HG03565 (cell line): Measurements from ENCODE around the gene TYW1B.
"Not testable (repeated sequence)": the region's sequence is repeated elsewhere in the genome, so short reads cannot be mapped to it uniquely, and the experiment has no call there.

Experiments used
- ATAC-seq: cut with Tn5 transposase; IDR thresholded peaks from one replicate; pipeline ENCODE4 v1.9.1; 2021; ENCODE audit warnings: mild to moderate bottlenecking, moderate library complexity; ENCODE audit not compliant: unreplicated experiment

Gene TYW1B

DNA sequence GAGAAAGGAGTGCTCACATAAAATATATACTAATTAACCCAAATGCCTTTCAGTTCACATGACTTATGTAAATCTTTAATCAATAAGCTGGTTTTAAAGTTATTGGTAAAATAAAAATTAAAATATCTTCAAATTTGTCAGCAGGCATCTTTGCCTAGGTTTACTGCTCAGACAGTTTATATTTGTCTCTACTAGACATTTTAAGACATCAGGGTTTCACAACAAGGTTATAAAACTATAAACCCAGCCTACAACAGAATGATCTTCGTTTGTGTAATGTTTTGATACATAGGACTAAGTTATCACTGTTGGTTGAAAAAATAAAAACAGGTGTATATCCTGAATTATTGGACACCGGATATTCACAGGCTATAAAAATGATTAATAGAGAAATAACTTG is 67.4 kb downstream of the TYW1B start:
- ATAC-seq = no peak

DNA sequence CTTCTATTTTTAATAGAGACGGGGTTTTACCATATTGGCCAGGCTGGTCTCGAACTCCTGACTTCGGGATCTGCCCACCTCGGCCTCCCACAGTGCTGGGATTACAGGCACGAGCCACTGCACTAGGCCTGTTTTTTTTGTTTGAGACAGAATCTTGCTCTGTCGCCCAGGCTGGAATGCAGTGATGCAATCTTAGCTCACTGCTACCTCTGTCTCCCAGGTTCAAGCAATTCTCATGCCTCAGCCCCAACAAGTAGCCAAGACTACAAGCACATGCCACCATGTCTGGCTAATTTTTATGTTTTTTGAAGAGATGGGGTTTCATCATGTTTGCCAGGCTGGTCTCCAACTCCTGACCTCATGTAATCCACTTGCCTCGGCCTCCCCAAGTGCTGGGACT is 73.7 kb downstream of the TYW1B start:
- no peak for ATAC-seq

DNA sequence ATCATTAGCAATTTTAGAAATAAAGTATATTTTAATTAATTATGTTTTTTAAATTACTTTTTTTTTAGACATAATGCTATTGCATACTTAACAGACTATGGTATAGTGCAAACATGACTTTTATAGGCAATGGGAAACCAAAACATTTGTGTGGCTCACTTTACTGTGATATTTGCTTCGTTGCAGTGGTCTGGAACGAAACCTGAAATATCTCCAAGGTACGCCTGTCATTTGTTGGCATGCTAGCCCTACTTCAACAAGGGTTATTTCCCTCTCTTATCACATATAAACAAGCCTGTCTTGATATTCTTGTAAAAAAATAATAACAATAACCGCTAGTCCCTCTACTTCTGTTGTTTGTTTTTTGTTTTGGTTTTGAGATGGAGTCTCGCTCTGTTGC is 74.2 kb downstream of the TYW1B start:
- no peak for ATAC-seq

DNA sequence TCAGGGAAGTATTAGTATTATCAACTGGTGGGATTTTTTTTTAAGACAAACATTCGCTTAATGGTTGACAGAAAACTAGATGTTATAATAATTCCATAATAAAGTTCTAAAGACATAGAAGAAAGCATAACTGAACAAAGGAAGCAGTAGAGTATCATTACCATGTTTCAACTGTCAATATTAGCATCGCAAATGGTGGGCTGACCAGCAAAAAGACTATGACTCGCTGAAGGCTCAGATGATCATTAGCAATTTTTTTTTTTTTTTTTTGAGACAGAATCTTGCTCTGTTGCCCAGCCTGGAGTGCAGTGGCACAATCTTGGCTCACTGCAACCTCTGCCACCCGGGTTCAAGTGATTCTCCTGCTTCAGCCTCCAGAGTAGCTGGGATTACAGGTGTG is 74.8 kb downstream of the TYW1B start:
- not testable (repeated sequence) for ATAC-seq

DNA sequence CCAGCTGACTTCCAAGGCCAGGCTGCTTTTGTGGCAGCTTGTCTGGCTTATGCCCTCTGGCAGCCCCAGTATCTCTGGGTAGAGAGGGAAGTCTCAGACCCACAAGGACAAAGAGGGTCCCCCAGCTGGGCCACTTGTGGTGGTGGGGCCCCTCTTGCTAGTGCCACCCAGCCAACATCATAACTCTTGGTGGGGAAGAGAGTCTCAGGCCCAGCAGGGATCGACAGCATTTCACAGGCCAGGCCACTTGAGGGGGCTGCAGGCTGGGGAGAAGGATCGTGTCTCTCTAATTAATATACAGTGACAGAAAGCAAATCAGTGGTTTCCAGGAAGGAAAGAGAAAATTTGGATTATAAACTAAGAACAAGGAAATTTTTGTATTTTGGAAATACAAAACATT is 76.0 kb downstream of the TYW1B start:
- no peak for ATAC-seq

DNA sequence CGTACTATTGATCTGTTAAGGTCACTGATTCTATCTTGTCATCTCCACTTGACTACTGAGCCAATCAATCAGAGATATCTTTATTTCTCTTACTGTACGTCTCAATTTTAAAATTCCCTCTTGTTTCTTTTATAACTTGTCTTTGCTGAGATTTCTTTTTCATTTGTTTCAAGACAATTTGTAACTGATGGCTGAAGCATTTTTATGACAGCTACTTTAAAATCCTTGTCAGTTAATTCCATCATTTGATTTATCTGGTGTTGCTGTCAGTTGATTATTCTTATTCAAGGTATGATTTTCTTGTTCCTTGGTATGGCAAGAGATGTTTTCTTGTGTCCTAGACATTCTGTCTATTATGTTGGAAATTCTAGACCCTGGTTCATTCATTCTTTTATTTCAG is 76.6 kb downstream of the TYW1B start:
- ATAC-seq = no peak

DNA sequence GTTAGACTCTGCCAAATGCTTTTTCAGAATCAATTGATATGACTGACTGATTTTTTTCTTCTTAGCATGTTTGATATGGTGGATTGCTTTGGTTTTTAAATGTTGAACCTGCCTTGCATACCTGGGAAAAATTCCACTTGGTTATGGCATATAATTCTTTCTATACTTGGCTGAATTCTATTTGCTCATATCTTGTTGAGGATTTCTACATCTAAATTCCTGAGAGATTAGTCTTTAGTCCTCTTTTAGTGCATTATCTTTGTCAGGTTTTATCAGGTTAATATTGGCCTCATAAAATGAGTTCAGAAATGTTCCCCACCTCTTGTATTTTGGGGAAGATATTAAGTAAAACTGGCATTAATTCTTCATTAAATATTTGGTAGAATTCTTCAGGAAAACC is 79.4 kb downstream of the TYW1B start:
- not testable (repeated sequence) for ATAC-seq

DNA sequence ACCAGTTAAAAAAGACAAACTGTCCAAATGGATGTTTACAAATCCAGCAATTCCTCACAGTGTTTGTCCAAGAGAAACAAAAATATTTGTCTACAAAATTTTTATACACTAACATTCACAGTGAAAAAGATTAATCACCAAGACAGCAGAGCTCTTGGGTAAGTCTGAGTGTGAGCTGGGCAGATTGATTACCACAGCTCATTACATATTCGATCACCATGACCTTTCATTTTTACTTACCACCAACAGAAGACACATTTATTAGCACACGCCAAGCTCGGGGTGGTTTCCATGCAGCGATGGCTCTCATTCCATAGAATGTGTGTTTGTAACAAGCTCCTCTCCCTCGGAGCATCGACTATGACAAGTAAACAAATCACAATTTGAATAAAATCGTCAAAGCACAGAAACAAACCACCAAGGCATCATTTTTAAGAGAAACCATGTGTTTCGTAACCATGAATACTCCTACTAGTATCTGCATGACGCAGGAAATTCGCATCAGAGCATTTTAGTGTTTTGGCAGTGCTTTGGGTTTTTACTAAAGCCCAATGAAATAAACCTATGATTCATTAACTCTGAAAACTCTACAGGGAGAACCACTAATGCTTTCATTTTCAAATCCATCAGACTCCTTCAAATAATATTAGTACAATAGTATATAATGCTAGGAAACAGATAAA is 83.6 kb downstream of the TYW1B start:
- not testable (repeated sequence) for ATAC-seq

DNA sequence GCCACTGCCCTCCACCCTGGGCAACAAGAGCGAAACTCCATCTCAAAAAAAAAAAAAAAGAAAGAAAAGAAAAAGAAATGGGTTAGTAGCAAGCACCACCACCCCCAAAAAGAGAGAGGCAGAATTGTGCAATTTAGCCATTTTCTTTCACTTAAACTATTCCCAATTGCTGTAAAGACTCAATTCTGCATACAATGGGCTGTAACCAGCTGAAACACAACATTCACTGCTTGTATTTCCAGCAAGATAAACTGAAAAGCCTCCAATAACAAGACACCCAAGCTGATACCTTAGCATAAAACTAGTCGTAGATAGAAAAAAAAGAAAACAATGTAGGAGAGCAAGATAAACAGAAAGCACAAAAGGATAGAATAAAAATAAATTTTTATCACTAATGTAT is 84.2 kb downstream of the TYW1B start:
- ATAC-seq = not testable (repeated sequence)

DNA sequence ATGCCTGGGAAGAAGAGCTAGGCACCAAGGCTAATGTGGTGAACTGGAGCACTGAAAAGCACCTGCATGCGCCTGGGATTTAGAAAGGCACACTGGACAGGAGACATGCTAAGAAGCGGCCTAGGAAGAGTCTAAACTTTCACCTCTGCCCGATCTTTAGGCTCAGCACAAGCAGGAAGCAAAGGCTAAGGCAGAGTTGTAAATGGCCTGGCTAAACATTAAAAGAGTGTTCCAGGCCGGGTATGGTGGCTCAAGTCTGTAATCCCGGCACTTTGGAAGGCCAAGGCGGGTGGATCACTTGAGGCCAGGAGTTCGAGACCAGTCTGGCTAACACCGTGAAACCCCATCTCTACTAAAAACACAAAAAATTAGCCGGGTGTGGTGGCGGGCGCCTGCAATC is 88.3 kb downstream of the TYW1B start:
- ATAC-seq = not testable (repeated sequence)

DNA sequence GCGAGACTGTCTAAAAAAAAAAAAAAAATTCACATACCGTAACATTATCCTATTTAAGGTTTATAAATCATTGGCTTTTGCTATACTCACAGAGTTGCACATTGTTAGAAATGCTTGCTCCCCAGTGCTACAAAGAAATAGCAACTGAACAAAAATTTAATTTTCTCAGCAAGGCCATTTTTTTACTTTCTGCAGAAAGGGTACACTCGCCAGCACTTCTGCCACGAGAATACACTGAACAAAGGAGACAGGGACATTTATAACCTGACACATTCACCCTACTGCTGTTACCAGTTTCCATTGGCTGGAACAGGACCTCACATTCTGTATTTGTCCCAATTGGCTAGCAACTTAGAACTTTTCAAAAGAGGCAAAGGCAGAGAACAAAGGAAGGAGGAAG is 92.1 kb downstream of the TYW1B start:
- not testable (repeated sequence) for ATAC-seq

DNA sequence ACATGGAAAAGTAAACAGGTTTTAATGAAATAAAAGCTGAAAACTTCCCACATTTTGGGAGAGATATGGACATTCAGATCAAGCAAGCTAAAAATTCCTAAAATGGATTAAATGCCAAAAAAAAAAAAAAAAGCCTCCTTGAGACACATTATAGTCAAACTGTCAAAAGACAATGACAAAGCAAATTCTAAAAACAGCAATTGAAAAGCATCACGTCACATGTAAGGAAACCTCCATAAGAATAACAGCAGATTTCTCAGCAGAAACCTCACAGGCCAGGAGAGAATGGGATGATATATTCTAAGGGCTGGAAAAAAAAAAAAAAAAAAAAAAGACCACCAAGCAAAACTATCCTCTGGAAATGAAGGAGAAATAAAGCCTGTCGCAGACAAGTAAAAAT is 97.2 kb downstream of the TYW1B start:
- not testable (repeated sequence) for ATAC-seq

DNA sequence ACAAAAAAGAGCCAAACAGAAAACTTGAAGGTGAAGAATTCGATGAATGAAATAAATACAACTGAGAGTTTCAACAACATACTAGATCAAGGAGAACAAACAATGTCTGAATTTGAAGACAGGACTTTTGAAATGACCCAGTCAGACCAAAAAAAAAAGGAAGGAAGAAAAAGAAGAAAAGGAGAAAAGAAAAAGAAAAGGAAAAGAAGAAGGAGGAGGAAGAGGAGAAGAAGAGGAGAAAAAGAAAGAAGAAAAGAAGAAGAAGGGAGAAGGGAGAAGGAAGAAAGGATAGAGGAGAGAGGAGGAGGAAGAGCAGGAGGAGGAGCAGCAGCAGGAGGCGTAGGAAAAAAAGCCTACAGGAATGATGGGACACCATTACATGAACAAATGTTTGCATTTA is 97.6 kb downstream of the TYW1B start:
- not testable (repeated sequence) for ATAC-seq

DNA sequence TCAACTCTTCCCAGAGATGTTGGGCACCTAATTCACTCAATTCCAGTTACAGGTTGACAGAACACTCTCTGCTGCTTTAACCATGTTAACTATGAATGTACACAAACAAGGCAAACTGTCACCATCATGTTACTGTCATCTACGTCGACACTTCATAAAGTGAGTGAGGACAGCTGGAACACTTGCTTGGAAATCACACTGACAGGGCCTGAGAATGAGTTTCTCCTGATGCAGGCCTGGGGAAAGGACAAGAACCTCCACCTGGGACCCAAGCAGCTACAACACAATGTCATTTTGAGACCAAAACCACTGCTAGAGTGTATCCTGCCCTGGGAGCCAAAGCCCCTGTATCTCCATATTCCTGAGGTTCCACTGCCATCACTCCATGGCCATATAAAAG is 98.9 kb downstream of the TYW1B start:
- not testable (repeated sequence) for ATAC-seq

DNA sequence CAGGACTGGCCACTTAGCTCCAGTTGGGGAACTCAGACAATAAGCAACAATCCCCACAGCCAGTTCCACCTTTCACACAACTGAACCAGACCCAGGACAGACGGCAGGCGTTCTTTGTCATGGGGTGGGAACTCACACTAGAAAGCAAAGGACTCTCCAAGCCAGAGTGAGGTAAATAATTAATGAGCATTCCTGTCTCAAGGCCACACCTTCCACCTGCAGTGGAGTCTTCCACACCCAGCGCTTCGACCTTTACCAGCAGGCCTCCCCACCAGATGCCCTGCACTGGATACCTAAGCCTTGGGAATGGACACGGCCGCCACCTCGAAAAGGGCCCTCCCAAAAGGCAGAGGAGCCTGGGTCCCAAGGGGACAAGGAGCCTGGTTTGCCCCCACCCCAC is 105.3 kb downstream of the TYW1B start:
- not testable (repeated sequence) for ATAC-seq

DNA sequence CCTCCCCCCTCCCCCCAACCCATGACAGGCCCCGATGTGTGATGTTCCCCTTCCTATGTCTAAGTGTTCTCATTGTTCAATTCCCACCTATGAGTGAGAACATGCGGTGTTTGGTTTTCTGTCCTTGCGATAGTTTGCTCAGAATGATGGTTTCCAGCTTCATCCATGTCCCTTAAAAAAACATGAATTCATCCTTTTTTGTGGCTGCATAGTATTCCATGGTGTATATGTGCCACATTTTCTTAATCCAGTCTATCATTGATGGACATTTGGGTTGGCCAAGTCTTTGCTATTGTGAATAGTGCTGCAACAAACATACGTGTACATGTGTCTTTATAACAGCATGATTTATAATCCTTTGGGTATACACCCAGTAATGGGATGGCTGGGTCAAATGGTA is 107.1 kb downstream of the TYW1B start:
- not testable (repeated sequence) for ATAC-seq

DNA sequence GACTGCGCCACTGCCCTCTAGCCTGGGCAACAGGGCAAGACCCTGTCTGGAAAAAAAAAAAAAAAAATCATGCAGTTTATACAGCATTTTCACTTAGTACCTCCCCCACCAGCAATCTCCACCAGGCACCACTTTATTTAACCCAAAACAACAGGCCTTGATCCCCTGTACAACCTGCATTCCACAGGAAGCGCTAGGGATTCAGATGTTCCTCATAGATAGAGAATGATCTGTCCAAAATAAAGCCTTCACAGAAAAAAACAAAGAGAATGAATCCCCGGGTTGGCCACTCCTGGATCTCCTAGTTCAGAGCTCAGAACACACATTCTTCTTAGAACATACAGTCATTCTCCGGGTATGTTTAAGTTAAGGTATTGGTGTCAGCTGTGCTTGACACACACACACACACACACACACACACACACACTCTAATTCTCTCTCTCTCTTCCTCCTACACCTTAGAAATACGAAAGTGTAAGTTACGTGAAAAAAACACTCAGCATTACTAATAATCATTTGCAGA is 110.7 kb downstream of the TYW1B start:
- ATAC-seq = not testable (repeated sequence)

DNA sequence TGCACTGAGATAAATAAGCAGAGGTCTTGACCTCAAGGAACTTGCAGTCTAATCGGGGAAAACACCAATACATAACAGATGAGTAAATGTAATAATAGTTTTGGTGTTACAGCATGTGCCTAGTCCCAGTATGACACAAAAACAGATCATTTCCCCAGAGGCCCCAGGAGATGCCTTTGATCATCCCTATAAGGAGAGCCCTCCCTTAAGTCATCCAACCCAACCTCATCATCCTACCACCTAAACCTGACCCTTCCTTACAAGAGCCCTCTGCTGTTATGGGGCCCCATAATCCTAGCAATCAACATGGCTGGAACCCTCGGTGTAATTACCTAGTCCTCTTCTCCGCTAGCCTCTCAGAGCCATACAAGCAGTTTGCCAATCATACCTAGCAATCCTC is 116.1 kb downstream of the TYW1B start:
- not testable (repeated sequence) for ATAC-seq

DNA sequence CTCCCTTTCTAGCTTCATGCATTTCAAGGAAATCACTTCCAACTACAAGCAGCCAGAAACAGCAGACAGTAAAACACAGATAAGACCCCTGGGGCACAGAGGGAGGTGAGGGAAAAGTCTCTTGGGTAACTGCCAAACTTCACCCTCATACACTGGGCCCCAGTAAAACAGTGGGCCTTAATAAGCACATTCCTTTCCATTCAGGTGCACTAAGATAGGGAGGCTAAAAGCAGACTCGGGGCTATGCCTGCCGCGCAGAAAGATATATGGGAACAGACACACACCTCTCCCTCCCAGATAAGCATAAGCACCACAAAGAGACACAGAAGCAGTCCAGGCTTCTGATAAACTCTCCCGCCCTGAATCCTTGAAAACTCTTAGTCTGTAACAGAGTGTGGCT is 117.0 kb downstream of the TYW1B start:
- no peak for ATAC-seq

DNA sequence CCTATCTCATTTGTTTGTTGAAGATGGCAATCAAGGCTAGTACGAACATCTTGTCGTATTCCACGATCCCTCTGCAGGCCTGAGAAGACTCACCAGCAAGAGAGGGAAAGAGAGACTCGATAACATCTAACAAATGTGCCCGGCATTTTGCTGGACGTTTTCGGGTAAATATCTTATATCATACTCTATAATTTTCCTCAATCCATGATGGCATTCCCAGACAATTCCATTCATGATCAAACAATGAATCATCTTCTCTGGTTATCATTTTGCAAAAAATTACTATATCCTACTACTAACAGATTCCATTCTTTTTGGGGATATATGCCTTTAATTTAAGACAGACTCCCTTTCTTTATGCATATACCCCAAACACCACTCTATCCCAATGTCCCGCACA is 118.1 kb downstream of the TYW1B start:
- no peak for ATAC-seq

DNA sequence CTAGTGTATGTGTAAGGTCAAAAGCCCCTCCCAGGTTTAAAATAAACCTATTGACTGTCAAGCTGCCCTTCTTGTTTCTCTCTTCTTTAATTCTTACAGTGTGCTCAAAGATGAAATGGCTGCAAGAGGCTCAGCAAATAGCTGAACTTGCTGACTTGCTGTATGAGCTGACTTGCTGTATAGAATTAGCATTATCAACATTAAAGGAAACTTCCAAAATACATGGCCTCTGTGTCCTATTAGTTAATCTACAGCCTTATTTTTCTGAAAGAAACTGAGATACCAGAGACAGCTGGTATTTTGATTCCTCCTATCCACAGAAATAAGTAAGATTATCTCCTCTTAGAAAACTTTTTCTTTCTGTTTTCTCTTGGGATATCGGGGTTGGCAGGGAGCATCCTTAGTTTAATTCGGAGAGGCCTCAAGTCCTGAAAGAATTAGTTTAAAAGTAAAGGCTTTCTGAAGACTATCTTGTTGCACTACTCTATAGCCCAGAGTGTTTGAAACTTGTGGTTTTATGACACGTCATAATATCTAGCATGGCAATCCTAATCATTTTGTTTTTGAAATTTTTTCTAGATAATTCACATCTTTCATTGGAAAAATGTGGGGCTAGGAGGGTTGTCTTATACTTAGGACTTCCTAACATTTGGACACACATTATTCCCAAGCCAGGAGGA is 119.5 kb downstream of the TYW1B start:
- not testable (repeated sequence) for ATAC-seq

DNA sequence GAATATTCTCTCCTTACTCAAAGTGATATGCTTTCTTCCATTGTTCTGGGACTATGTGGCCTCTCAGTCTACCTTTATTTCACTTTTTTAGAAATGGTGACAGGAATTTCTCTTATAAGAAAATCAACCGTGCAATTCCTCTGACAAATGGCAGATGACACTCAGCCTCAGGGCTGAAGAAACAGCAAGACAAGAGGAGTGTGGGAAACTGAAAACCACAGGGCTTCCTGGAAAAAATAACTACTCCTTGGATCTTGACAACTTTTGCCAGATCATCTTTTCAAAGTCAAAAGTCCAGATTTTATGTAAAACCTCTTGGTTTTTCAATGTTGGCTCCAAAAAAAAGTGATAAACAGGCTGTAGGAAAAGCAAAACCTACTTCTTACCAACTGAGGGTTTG is 121.5 kb downstream of the TYW1B start:
- ATAC-seq = no peak
